ENCODE results near the gene ACOX3.

ACOX3 gene

GRCh38 chr4:8380511-8381415, 59.8 kb downstream of the ACOX3 start:
- Histone ChIP-seq H3K9me3 (ENCODE audit: control extremely low read depth in 1 of 5, control insufficient read depth in 4 of 5, insufficient read depth in 2 of 5, low read depth in 1 of 5, low read length in 4 of 5) (no peaks in the 10 kb centered on the region), H3K4me1 (ENCODE audit: control extremely low read depth in 1 of 4, control insufficient read depth in 4 of 4, insufficient read depth in 4 of 4, low read length in 3 of 4) (no peaks in the 10 kb centered on the region), H3K27me3 (replicated peaks in 2 of 5; ENCODE audit: control insufficient read depth in 4 of 5, insufficient read depth in 5 of 5, low read length in 4 of 5) (no peaks in the 10 kb centered on the region), H3K36me3 (ENCODE audit: control insufficient read depth in 4 of 4, insufficient read depth in 4 of 4, low read length in 3 of 4) (peaks cover 2 to 33% (median 10%) of the 10 kb centered on the region in 4 experiments), H3K4me3 (ENCODE audit: control insufficient read depth in 1 of 7, extremely low read depth in 1 of 7, insufficient read depth in 4 of 7, low read depth in 2 of 7, low read length in 6 of 7) (no peak overlapping the region), H3K27ac (ENCODE audit: insufficient read depth in 1 of 2, low read depth in 1 of 2, low read length in 2 of 2, poor library complexity in 1 of 2, severe bottlenecking in 2 of 2) (no peak overlapping the region)
- ChIA-PET POLR2A (no interaction called here), CTCF (interaction anchor here (1.1 to 2.0 kb wide), 4 partner anchors 22 to 152 kb away, joined by 3 to 5 read pairs (median 4); no protein-coding TSS in a partner anchor)
- no peak for DNase-seq
- WGBS (ENCODE audit: insufficient coverage), result 94% methylated on average over 20 of the region's 22 CpGs

- CTCF ChIA-PET, result interaction anchor here (1.1 to 1.9 kb wide), 3 partner anchors 23 to 112 kb away, joined by 3 to 5 read pairs (median 4); no protein-coding TSS in a partner anchor
- H3K27ac ChIP-seq (ENCODE audit: insufficient read depth in 1 of 2, low read depth in 1 of 2, low read length in 2 of 2, poor library complexity in 1 of 2, severe bottlenecking in 2 of 2), result no peak overlapping the region
- no peaks in the 10 kb centered on the region for H3K4me1 ChIP-seq (ENCODE audit: control extremely low read depth in 1 of 4, control insufficient read depth in 4 of 4, insufficient read depth in 4 of 4, low read length in 3 of 4)
- POLR2A ChIA-PET, result interaction anchor here (0.6 kb wide), 1 partner anchor 91 kb away, joined by 3 read pairs; no protein-coding TSS in a partner anchor
- H3K36me3 ChIP-seq (ENCODE audit: control insufficient read depth in 4 of 4, insufficient read depth in 4 of 4, low read length in 3 of 4), result peaks cover 0 to 23% (median 5%) of the 10 kb centered on the region in 4 experiments
- WGBS (ENCODE audit: insufficient coverage), result 81% methylated on average over 4 of the region's 6 CpGs
- H3K9me3 ChIP-seq (ENCODE audit: control extremely low read depth in 1 of 5, control insufficient read depth in 4 of 5, insufficient read depth in 2 of 5, low read depth in 1 of 5, low read length in 4 of 5), result no peaks in the 10 kb centered on the region
- no peaks in the 10 kb centered on the region for H3K27me3 ChIP-seq (replicated peaks in 2 of 5; ENCODE audit: control insufficient read depth in 4 of 5, insufficient read depth in 5 of 5, low read length in 4 of 5)
- H3K4me3 ChIP-seq (ENCODE audit: control insufficient read depth in 1 of 7, extremely low read depth in 1 of 7, insufficient read depth in 4 of 7, low read depth in 2 of 7, low read length in 6 of 7), result no peak overlapping the region
- DNase-seq, result no peak
Measured at GRCh38 chr4:8379771-8380170, 60.8 kb downstream of the ACOX3 start.

GRCh38 chr4:8379281-8379680, 61.2 kb downstream of the ACOX3 start:
- Histone ChIP-seq H3K27me3 (replicated peaks in 2 of 5; ENCODE audit: control insufficient read depth in 4 of 5, insufficient read depth in 5 of 5, low read length in 4 of 5) (no peaks in the 10 kb centered on the region), H3K9me3 (ENCODE audit: control extremely low read depth in 1 of 5, control insufficient read depth in 4 of 5, insufficient read depth in 2 of 5, low read depth in 1 of 5, low read length in 4 of 5) (no peaks in the 10 kb centered on the region), H3K36me3 (ENCODE audit: control insufficient read depth in 4 of 4, insufficient read depth in 4 of 4, low read length in 3 of 4) (peaks cover 0 to 18% (median 5%) of the 10 kb centered on the region in 4 experiments), H3K4me1 (ENCODE audit: control extremely low read depth in 1 of 4, control insufficient read depth in 4 of 4, insufficient read depth in 4 of 4, low read length in 3 of 4) (no peaks in the 10 kb centered on the region), H3K27ac (ENCODE audit: insufficient read depth in 1 of 2, low read depth in 1 of 2, low read length in 2 of 2, poor library complexity in 1 of 2, severe bottlenecking in 2 of 2) (no peak overlapping the region), H3K4me3 (ENCODE audit: control insufficient read depth in 1 of 7, extremely low read depth in 1 of 7, insufficient read depth in 4 of 7, low read depth in 2 of 7, low read length in 6 of 7) (no peak overlapping the region)
- ChIA-PET POLR2A (interaction anchor here (0.6 kb wide), 1 partner anchor 90 kb away, joined by 3 read pairs; no protein-coding TSS in a partner anchor), CTCF (interaction anchor here (1.1 to 1.9 kb wide), 3 partner anchors 23 to 112 kb away, joined by 3 to 5 read pairs (median 4); no protein-coding TSS in a partner anchor)
- 98% methylated on average over 12 of the region's 12 CpGs for WGBS (ENCODE audit: insufficient coverage)
- no peak for DNase-seq

GRCh38 chr4:8378776-8379175, 61.7 kb downstream of the ACOX3 start:
- WGBS (ENCODE audit: insufficient coverage), result 86% methylated on average over 9 of the region's 9 CpGs
- Histone ChIP-seq H3K36me3 (ENCODE audit: control insufficient read depth in 4 of 4, insufficient read depth in 4 of 4, low read length in 3 of 4) (peaks cover 0 to 17% (median 5%) of the 10 kb centered on the region in 4 experiments), H3K4me3 (ENCODE audit: control insufficient read depth in 1 of 7, extremely low read depth in 1 of 7, insufficient read depth in 4 of 7, low read depth in 2 of 7, low read length in 6 of 7) (no peak overlapping the region), H3K27ac (ENCODE audit: insufficient read depth in 1 of 2, low read depth in 1 of 2, low read length in 2 of 2, poor library complexity in 1 of 2, severe bottlenecking in 2 of 2) (no peak overlapping the region), H3K9me3 (ENCODE audit: control extremely low read depth in 1 of 5, control insufficient read depth in 4 of 5, insufficient read depth in 2 of 5, low read depth in 1 of 5, low read length in 4 of 5) (no peaks in the 10 kb centered on the region), H3K27me3 (replicated peaks in 2 of 5; ENCODE audit: control insufficient read depth in 4 of 5, insufficient read depth in 5 of 5, low read length in 4 of 5) (no peaks in the 10 kb centered on the region), H3K4me1 (ENCODE audit: control extremely low read depth in 1 of 4, control insufficient read depth in 4 of 4, insufficient read depth in 4 of 4, low read length in 3 of 4) (no peaks in the 10 kb centered on the region)
- CTCF ChIA-PET, result interaction anchor here (1.5 to 1.9 kb wide), 2 partner anchors 24 kb away, joined by 3 to 5 read pairs; no protein-coding TSS in a partner anchor
- POLR2A ChIA-PET, result no interaction called here
- no peak for DNase-seq

GRCh38 chr4:8378101-8378724, 62.3 kb downstream of the ACOX3 start:
- Histone ChIP-seq H3K4me1 (ENCODE audit: control extremely low read depth in 1 of 4, control insufficient read depth in 4 of 4, insufficient read depth in 4 of 4, low read length in 3 of 4) (no peaks in the 10 kb centered on the region), H3K9me3 (ENCODE audit: control extremely low read depth in 1 of 5, control insufficient read depth in 4 of 5, insufficient read depth in 2 of 5, low read depth in 1 of 5, low read length in 4 of 5) (no peaks in the 10 kb centered on the region), H3K27ac (ENCODE audit: insufficient read depth in 1 of 2, low read depth in 1 of 2, low read length in 2 of 2, poor library complexity in 1 of 2, severe bottlenecking in 2 of 2) (no peak overlapping the region), H3K27me3 (replicated peaks in 2 of 5; ENCODE audit: control insufficient read depth in 4 of 5, insufficient read depth in 5 of 5, low read length in 4 of 5) (no peaks in the 10 kb centered on the region), H3K4me3 (ENCODE audit: control insufficient read depth in 1 of 7, extremely low read depth in 1 of 7, insufficient read depth in 4 of 7, low read depth in 2 of 7, low read length in 6 of 7) (no peak overlapping the region), H3K36me3 (ENCODE audit: control insufficient read depth in 4 of 4, insufficient read depth in 4 of 4, low read length in 3 of 4) (peaks cover 0 to 14% (median 5%) of the 10 kb centered on the region in 4 experiments)
- CTCF ChIA-PET, result interaction anchor here (1.5 kb wide), 1 partner anchor 24 kb away, joined by 3 read pairs; no protein-coding TSS in a partner anchor
- POLR2A ChIA-PET, result no interaction called here
- no peak for DNase-seq
- 98% methylated on average over 14 of the region's 17 CpGs for WGBS (ENCODE audit: insufficient coverage)

GRCh38 chr4:8377103-8378075, 63.1 kb downstream of the ACOX3 start:
- no peak for DNase-seq
- CTCF ChIA-PET, result interaction anchor here (1.5 kb wide), 1 partner anchor 25 kb away, joined by 3 read pairs; no protein-coding TSS in a partner anchor
- no peak overlapping the region for H3K27ac ChIP-seq (ENCODE audit: insufficient read depth in 1 of 2, low read depth in 1 of 2, low read length in 2 of 2, poor library complexity in 1 of 2, severe bottlenecking in 2 of 2)
- no peaks in the 10 kb centered on the region for H3K9me3 ChIP-seq (ENCODE audit: control extremely low read depth in 1 of 5, control insufficient read depth in 4 of 5, insufficient read depth in 2 of 5, low read depth in 1 of 5, low read length in 4 of 5)
- POLR2A ChIA-PET, result interaction anchor here (0.6 kb wide), 1 partner anchor 10 kb away, joined by 3 read pairs; no protein-coding TSS in a partner anchor
- H3K36me3 ChIP-seq (ENCODE audit: control insufficient read depth in 4 of 4, insufficient read depth in 4 of 4, low read length in 3 of 4), result peaks cover 0 to 14% (median 5%) of the 10 kb centered on the region in 4 experiments
- H3K4me3 ChIP-seq (ENCODE audit: control insufficient read depth in 1 of 7, extremely low read depth in 1 of 7, insufficient read depth in 4 of 7, low read depth in 2 of 7, low read length in 6 of 7), result no peak overlapping the region
- H3K4me1 ChIP-seq (ENCODE audit: control extremely low read depth in 1 of 4, control insufficient read depth in 4 of 4, insufficient read depth in 4 of 4, low read length in 3 of 4), result no peaks in the 10 kb centered on the region
- over 99% methylated on average over 36 of the region's 39 CpGs for WGBS (ENCODE audit: insufficient coverage)
- H3K27me3 ChIP-seq (replicated peaks in 2 of 5; ENCODE audit: control insufficient read depth in 4 of 5, insufficient read depth in 5 of 5, low read length in 4 of 5), result no peaks in the 10 kb centered on the region
